ENCODE measurements around the gene NHERF1. TPM values are rescaled to one million over a fixed set of nuclear protein-coding genes. Genes with fewer than 3 reads are reported as not detected.

Gene NHERF1
- total RNA-seq, 1 experiment from 2014 or later = 218 TPM

DNA sequence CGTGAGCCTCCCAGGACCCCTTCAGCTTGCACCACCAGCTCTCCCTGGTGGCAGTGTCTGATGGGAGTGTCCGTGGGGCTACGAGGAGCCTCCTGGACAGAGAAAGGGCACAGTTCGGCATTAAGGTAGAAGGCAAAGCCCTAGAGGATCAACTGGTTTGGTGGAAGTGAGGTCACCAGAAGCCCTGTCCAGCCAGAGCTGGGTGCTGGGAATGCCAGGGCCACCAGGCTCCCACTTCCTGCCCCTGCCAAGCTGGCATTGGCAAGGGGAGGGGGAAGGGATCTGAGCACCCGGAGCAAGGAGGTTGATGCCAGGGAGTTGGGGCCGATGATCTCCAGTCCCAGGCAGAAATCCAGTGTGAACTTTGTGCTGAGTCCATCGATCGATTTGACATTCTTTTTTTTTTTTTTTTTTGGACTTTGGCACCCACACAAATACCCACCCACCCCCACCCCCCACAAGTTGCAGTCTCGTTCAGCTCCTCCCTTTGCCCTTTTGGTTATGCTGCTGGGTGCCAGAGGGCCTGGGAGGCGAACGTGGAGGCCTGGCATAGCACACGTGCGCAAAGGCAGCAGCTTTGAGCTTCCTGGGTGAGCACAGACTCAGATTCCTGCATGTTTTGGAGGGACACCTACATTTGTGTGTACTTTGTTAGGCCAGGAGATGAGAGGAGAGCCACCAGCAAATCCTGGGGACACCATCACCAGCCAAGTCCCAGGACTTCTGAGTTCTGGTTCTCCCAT lies 2.1 kb downstream of the NHERF1 start:
- no peaks in the 10 kb centered on the region for H3K27me3 Mint-ChIP-seq (ENCODE audit: insufficient read depth, unreplicated experiment)
- no TSS peak for BruUV-seq (replicated peaks)
- H3K4me1 ChIP-seq = peaks cover 54% of the 10 kb centered on the region
- peak in 1 of 2 experiments; percentile 55 for DNase-seq
- peak overlapping the region; percentile 98 for H3K4me3 Mint-ChIP-seq (ENCODE audit: unreplicated experiment)
- no peaks in the 10 kb centered on the region for H3K9me3 ChIP-seq
- H3K4me3 ChIP-seq (ENCODE audit: low read depth, low read length) = peak overlapping the region; percentile 99
- H3K36me3 ChIP-seq (ENCODE audit: control insufficient read depth, insufficient read depth, low read length) = peaks cover 8% of the 10 kb centered on the region; the same call in 1 of the 2 replicates
- POLR2A ChIA-PET = interaction anchor here (0.6 to 2.4 kb wide), 9 partner anchors 9 to 359 kb away, joined by 3 to 40 read pairs (median 8); partner anchors contain the start of genes CDR2L, NAT9 and RAB37
- no peaks in the 10 kb centered on the region for H3K27me3 ChIP-seq (replicated peaks; ENCODE audit: control insufficient read depth, insufficient read depth, low read length)
- peaks cover 10% of the 10 kb centered on the region for H3K9me3 Mint-ChIP-seq (ENCODE audit: unreplicated experiment)
- intact Hi-C loops (cut with micrococcal nuclease; ENCODE audit: unreplicated experiment) = no loop called here
- peaks cover 49% of the 10 kb centered on the region for H3K4me1 Mint-ChIP-seq (ENCODE audit: low read depth, unreplicated experiment)
- CTCF ChIA-PET = interaction anchor here (0.7 to 8.1 kb wide), 9 partner anchors 8 to 774 kb away, joined by 6 to 102 read pairs (median 13); partner anchors contain the start of genes NAT9 and RAB37
- TF ChIP-seq, protein P1, sequence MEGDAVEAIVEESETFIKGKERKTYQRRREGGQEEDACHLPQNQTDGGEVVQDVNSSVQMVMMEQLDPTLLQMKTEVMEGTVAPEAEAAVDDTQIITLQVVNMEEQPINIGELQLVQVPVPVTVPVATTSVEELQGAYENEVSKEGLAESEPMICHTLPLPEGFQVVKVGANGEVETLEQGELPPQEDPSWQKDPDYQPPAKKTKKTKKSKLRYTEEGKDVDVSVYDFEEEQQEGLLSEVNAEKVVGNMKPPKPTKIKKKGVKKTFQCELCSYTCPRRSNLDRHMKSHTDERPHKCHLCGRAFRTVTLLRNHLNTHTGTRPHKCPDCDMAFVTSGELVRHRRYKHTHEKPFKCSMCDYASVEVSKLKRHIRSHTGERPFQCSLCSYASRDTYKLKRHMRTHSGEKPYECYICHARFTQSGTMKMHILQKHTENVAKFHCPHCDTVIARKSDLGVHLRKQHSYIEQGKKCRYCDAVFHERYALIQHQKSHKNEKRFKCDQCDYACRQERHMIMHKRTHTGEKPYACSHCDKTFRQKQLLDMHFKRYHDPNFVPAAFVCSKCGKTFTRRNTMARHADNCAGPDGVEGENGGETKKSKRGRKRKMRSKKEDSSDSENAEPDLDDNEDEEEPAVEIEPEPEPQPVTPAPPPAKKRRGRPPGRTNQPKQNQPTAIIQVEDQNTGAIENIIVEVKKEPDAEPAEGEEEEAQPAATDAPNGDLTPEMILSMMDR (IDR thresholded peaks at IDR 0.05; ENCODE audit: insufficient read depth in 1 of 2, low read depth in 1 of 2, low read length in 1 of 2, severe bottlenecking in 1 of 2, unreplicated experiment in 1 of 2) = peak in 1 of 2 experiments; percentile 3
- peak overlapping the region; percentile 87 for H3K27ac Mint-ChIP-seq (ENCODE audit: unreplicated experiment)
- peaks cover 59% of the 10 kb centered on the region for H3K36me3 Mint-ChIP-seq (ENCODE audit: insufficient read depth, unreplicated experiment)

DNA sequence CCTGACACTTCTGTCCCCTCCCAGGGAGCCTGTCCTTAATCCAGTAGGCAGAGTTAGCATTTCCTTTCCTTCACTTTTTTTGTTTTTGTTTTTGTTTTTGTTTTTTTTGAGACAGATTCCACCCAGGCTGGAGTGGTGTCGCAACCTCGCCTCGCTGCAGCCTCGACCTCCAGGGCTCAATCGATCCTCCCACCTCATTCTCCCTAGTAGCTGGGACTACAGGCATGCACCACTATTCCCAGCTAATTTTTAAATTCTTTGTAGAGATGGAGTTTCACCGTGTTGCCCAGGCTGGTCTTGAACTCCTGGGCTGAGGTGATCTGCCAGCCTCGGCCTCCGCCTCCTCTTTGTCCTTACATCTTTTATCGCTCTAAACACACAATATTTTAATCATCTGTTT lies 4.0 kb downstream of the NHERF1 start:
- H3K4me3 ChIP-seq (ENCODE audit: low read depth, low read length) = no peak overlapping the region
- no peaks in the 10 kb centered on the region for H3K9me3 ChIP-seq
- no TSS peak for BruUV-seq (replicated peaks)
- Mint-ChIP-seq H3K27ac (ENCODE audit: unreplicated experiment) (peak overlapping the region; percentile 88), H3K4me1 (ENCODE audit: low read depth, unreplicated experiment) (peaks cover 40% of the 10 kb centered on the region), H3K36me3 (ENCODE audit: insufficient read depth, unreplicated experiment) (peaks cover 59% of the 10 kb centered on the region), H3K4me3 (ENCODE audit: unreplicated experiment) (peak overlapping the region; percentile 46), H3K9me3 (ENCODE audit: unreplicated experiment) (peaks cover 10% of the 10 kb centered on the region), H3K27me3 (ENCODE audit: insufficient read depth, unreplicated experiment) (no peaks in the 10 kb centered on the region)
- intact Hi-C loops (cut with micrococcal nuclease; ENCODE audit: unreplicated experiment) = no loop called here
- POLR2A ChIA-PET = interaction anchor here (0.5 kb wide), 1 partner anchor 182 kb away, joined by 13 read pairs; no protein-coding TSS in a partner anchor
- CTCF ChIA-PET = interaction anchor here (0.9 kb wide), 1 partner anchor 95 kb away, joined by 3 read pairs; no protein-coding TSS in a partner anchor
- H3K27me3 ChIP-seq (replicated peaks; ENCODE audit: control insufficient read depth, insufficient read depth, low read length) = no peaks in the 10 kb centered on the region
- no peak for DNase-seq
- peaks cover 40% of the 10 kb centered on the region for H3K4me1 ChIP-seq
- peaks cover 8% of the 10 kb centered on the region for H3K36me3 ChIP-seq (ENCODE audit: control insufficient read depth, insufficient read depth, low read length)
- TF ChIP-seq, protein P1 (IDR thresholded peaks at IDR 0.05; ENCODE audit: insufficient read depth in 1 of 2, low read depth in 1 of 2, low read length in 1 of 2, severe bottlenecking in 1 of 2, unreplicated experiment in 1 of 2) = no peak

- Mint-ChIP-seq H3K9me3 (ENCODE audit: unreplicated experiment) (peaks cover 10% of the 10 kb centered on the region), H3K27me3 (ENCODE audit: insufficient read depth, unreplicated experiment) (no peaks in the 10 kb centered on the region), H3K4me1 (ENCODE audit: low read depth, unreplicated experiment) (peaks cover 42% of the 10 kb centered on the region), H3K27ac (ENCODE audit: unreplicated experiment) (peak overlapping the region; percentile 88), H3K36me3 (ENCODE audit: insufficient read depth, unreplicated experiment) (peaks cover 59% of the 10 kb centered on the region), H3K4me3 (ENCODE audit: unreplicated experiment) (peak overlapping the region; percentile 46)
- no peak for DNase-seq
- intact Hi-C loops (cut with micrococcal nuclease; ENCODE audit: unreplicated experiment) = no loop called here
- Histone ChIP-seq H3K27me3 (replicated peaks; ENCODE audit: control insufficient read depth, insufficient read depth, low read length) (no peaks in the 10 kb centered on the region), H3K9me3 (no peaks in the 10 kb centered on the region), H3K4me3 (ENCODE audit: low read depth, low read length) (no peak overlapping the region), H3K4me1 (peaks cover 40% of the 10 kb centered on the region), H3K36me3 (ENCODE audit: control insufficient read depth, insufficient read depth, low read length) (peaks cover 8% of the 10 kb centered on the region)
- no TSS peak for BruUV-seq (replicated peaks)
- ChIA-PET CTCF (interaction anchor here (0.9 kb wide), 1 partner anchor 96 kb away, joined by 3 read pairs; no protein-coding TSS in a partner anchor), POLR2A (interaction anchor here (0.5 to 0.6 kb wide), 2 partner anchors 98 to 181 kb away, joined by 7 to 13 read pairs; no protein-coding TSS in a partner anchor)
- TF ChIP-seq, protein P1 (IDR thresholded peaks at IDR 0.05; ENCODE audit: insufficient read depth in 1 of 2, low read depth in 1 of 2, low read length in 1 of 2, severe bottlenecking in 1 of 2, unreplicated experiment in 1 of 2) = no peak
Measured at GRCh38 chr17:74752822-74753401, 4.5 kb downstream of the NHERF1 start.
